HCT116 (cell line): ENCODE data around the gene ACY1. TPM values are rescaled to one million over a fixed set of nuclear protein-coding genes. Genes with fewer than 3 reads are reported as not detected.
"Not testable (repeated sequence)": the region's sequence is repeated elsewhere in the genome, so short reads cannot be mapped to it uniquely, and the experiment has no call there.

Experiments
- ATAC-seq: fragments of 200-7000 bp; cut with Tn5 transposase; 2 replicates; pipeline ENCODE4 v1.9.1; 2020; ENCODE audit warnings: mild to moderate bottlenecking, moderate library complexity
- BruUV-seq: library from RNA; stranded (reverse); fragments of 400-500 nt; replicated peaks from 2 replicates; lab custom pipeline; 2021; lab: Mats Ljungman, UMichigan
- CTCF ChIA-PET: fragments of 300-600 bp; sonication (Branson Sonifier 250); formaldehyde crosslinking; loops from one replicate; lab custom pipeline; 2021; ENCODE audit warnings: antibody characterized with exemption; lab: Charles Lee
- POLR2A ChIA-PET: fragments of 300-600, 350-600 bp; sonication (Branson Sonifier 250); formaldehyde crosslinking; loops from one replicate; lab custom pipeline; 2021; ENCODE audit warnings: antibody characterized with exemption; lab: Charles Lee
- RAD21 ChIA-PET, 2 experiments: fragments of 300-600 bp; sonication (Branson Sonifier 250); formaldehyde crosslinking; loops; one replicate each; lab custom pipeline; 2023; ENCODE audit warnings: low total read pairs in 2 of 2; ENCODE audit not compliant: uncharacterized antibody in 2 of 2, unreplicated experiment in 2 of 2, low non-redundant PET in 1 of 2; lab: Charles Lee
- DNase-seq: peaks from one replicate; pipeline ENCODE4 v3.0.0-alpha.2; 2010; ENCODE audit warnings: low read depth, low spot score
- H2AFZ ChIP-seq: fragments of 200-600 bp; shearing (Covaris generic), sonication (generic); 2 replicates; pipeline ENCODE4 v1.6.1; 2017; ENCODE audit warnings: low read depth, mixed run types, mixed read lengths, antibody characterized with exemption, low read length; ENCODE audit not compliant: poor library complexity, severe bottlenecking
- H3K27ac ChIP-seq: 2 replicates; pipeline ENCODE4 v1.5.1; 2012; ENCODE audit warnings: low read depth, low read length
- H3K27me3 ChIP-seq: fragments of 200-600 bp; sonication (generic); 2 replicates; pipeline ENCODE4 v1.6.1; 2016; ENCODE audit warnings: mixed run types, low read length, mixed read lengths; ENCODE audit not compliant: insufficient read depth
- H3K36me3 ChIP-seq, 2 experiments: fragments of 200-500 bp in 1 of 2; fragments of 200-600 bp in 1 of 2; sonication (Bioruptor generic) in 1 of 2; sonication (generic) in 1 of 2; 2 replicates each; pipeline versions ENCODE4 v1.5.1 to v1.6.1; 2014 to 2016; ENCODE audit warnings: low read length in 2 of 2, inconsistent platforms in 1 of 2, mixed read lengths in 1 of 2, mixed run types in 1 of 2; ENCODE audit not compliant: insufficient read depth in 2 of 2, control insufficient read depth in 1 of 2
- H3K4me1 ChIP-seq, 2 experiments: fragments of 200-600 bp in 1 of 2; sonication (generic) in 1 of 2; 2 replicates each; pipeline versions ENCODE4 v1.5.1 to v1.6.1; 2012 to 2017; ENCODE audit warnings: low read length in 2 of 2, inconsistent platforms in 1 of 2, mild to moderate bottlenecking in 1 of 2, mixed read lengths in 1 of 2, mixed run types in 1 of 2, moderate library complexity in 1 of 2; ENCODE audit not compliant: insufficient read depth in 2 of 2, control insufficient read depth in 1 of 2
- H3K4me2 ChIP-seq: fragments of 200-600 bp; sonication (generic); 2 replicates; pipeline ENCODE4 v1.6.1; 2017; ENCODE audit warnings: mixed run types, low read length, mixed read lengths
- H3K4me3 ChIP-seq, 2 experiments: fragments of 200-600 bp in 1 of 2; sonication (generic) in 1 of 2; replicated peaks in 1 of 2; 2 replicates each; pipeline ENCODE4 v1.5.1; 2011 to 2016; ENCODE audit warnings: low read length in 2 of 2, control low read depth in 1 of 2, low read depth in 1 of 2, mild to moderate bottlenecking in 1 of 2, mixed read lengths in 1 of 2, mixed run types in 1 of 2
- H3K79me2 ChIP-seq: fragments of 200-600 bp; sonication (generic); 2 replicates; pipeline ENCODE4 v1.6.1; 2017; ENCODE audit warnings: mild to moderate bottlenecking, mixed run types, low read length, moderate library complexity, mixed read lengths; ENCODE audit not compliant: insufficient read depth
- H3K9ac ChIP-seq: fragments of 200-600 bp; sonication (generic); 2 replicates; pipeline ENCODE4 v1.6.1; 2016; ENCODE audit warnings: low read length, mixed read lengths
- H3K9me2 ChIP-seq: fragments of 200-600 bp; sonication (generic), shearing (Covaris generic); 2 replicates; pipeline ENCODE4 v1.6.1; 2017; ENCODE audit warnings: mixed run types, mild to moderate bottlenecking, moderate library complexity; ENCODE audit not compliant: insufficient read depth
- H3K9me3 ChIP-seq, 2 experiments: fragments of 200-500 bp in 1 of 2; fragments of 200-600 bp in 1 of 2; sonication (Bioruptor generic) in 1 of 2; sonication (generic) in 1 of 2; 2 replicates each; pipeline ENCODE4 v1.6.1; 2014 to 2017; ENCODE audit warnings: low read length in 2 of 2, mixed read lengths in 2 of 2, inconsistent platforms in 1 of 2, low read depth in 1 of 2, mild to moderate bottlenecking in 1 of 2, mixed run types in 1 of 2, moderate library complexity in 1 of 2; ENCODE audit not compliant: control insufficient read depth in 1 of 2, insufficient read depth in 1 of 2
- H4K20me1 ChIP-seq: fragments of 200-600 bp; sonication (generic), shearing (Covaris generic); 2 replicates; pipeline ENCODE4 v1.6.1; 2017; ENCODE audit warnings: mixed run types, mild to moderate bottlenecking, moderate library complexity; ENCODE audit not compliant: insufficient read depth
- POLR2A ChIP-seq: IDR thresholded peaks from 2 replicates; pipeline ENCODE4 v1.7.0; 2011; ENCODE audit warnings: borderline replicate concordance; ENCODE audit not compliant: insufficient read depth, insufficient read length; ENCODE audit errors: extremely low read depth
- POLR2AphosphoS5 ChIP-seq: IDR thresholded peaks from 2 replicates; pipeline ENCODE4 v1.6.1; 2011; ENCODE audit warnings: mild to moderate bottlenecking, low read depth, low read length, moderate library complexity
- TCF7L2 ChIP-seq: IDR thresholded peaks from 2 replicates; pipeline ENCODE4 v1.7.0; 2011; ENCODE audit warnings: borderline replicate concordance, inconsistent platforms; ENCODE audit not compliant: insufficient read depth, insufficient read length; ENCODE audit errors: extremely low read depth
- intact Hi-C: fragments of 100-400 bp; cut with micrococcal nuclease; formaldehyde crosslinking; loops from 2 replicates; pipeline ENCODE4 v1.10.0; 2022
- total RNA-seq: library from RNA; stranded (reverse); gene quantifications from one replicate; pipeline ENCODE4 v1.2.1, GENCODE V29; 2021; ENCODE audit not compliant: unreplicated experiment

Gene ACY1
- total RNA-seq, 1 experiment from 2014 or later: 73.2 TPM

DNA sequence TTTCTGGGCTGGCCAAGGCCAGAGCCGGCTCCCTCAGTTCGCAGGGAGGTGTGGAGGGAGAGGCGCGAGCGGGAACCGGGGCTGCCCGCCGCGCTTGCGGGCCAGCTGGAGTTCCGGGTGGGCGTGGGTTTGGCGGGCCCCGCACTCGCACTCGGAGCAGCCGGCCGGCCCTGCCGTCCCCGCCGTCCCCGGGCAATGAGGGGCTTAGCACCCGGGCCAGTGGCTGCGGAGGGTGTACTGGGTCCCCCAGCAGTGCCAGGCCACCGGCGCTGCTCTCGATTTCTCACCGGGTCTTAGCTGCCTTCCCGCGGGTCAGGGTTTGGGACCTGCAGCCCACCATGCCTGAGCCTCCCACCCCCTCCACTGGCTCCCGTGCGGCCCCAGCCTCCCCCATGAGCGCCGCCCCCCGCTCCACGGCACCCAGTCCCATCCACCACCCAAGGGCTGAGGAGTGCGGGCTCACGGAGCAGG lies 7.2 kb downstream of the ACY1 start:
- ChIA-PET CTCF (interaction anchor here (0.8 to 1.3 kb wide), 2 partner anchors 8 to 15 kb away, joined by 3 to 8 read pairs; partner anchors contain the start of genes ABHD14A and ACY1), POLR2A (interaction anchor here (0.6 to 5.1 kb wide), 9 partner anchors 8 to 424 kb away, joined by 3 to 47 read pairs (median 4); partner anchors contain the start of genes ABHD14B, ACY1, PARP3 and PCBP4)
- H3K9me2 ChIP-seq, H3K9me3 ChIP-seq, RAD21 ChIA-PET, H3K9ac ChIP-seq, H3K27me3 ChIP-seq, ATAC-seq, BruUV-seq, intact Hi-C loops, H2AFZ ChIP-seq, H4K20me1 ChIP-seq, H3K4me3 ChIP-seq, H3K4me2 ChIP-seq, DNase-seq: not testable (repeated sequence)
- H3K79me2 ChIP-seq: peaks cover 27% of the 10 kb centered on the region
- H3K36me3 ChIP-seq: peaks cover 15 to 29% of the 10 kb centered on the region in 2 experiments
- H3K27ac ChIP-seq: peak overlapping the region; percentile 26; the same call in 1 of the 2 replicates
- peaks cover 7 to 42% of the 10 kb centered on the region in 2 experiments for H3K4me1 ChIP-seq

GRCh38 chr3:51992017-51992682 lies 8.8 kb downstream of the ACY1 start:
- ATAC-seq (0 out of 2 replicates have a peak, but pooled peaks have one; percentile 3), DNase-seq (no peak)
- ChIA-PET CTCF (interaction anchor here (1.0 kb wide), 1 partner anchor 10 kb away, joined by 3 read pairs; no protein-coding TSS in a partner anchor), POLR2A (interaction anchor here (0.7 to 5.1 kb wide), 8 partner anchors 9 to 288 kb away, joined by 3 to 47 read pairs (median 3); partner anchors contain the start of genes ABHD14B, ACY1, PARP3 and RRP9), RAD21 (no interaction called here)
- Histone ChIP-seq H2AFZ (no peak overlapping the region), H3K4me3 (no peak overlapping the region), H3K9me3 (no peaks in the 10 kb centered on the region), H3K79me2 (peaks cover 30% of the 10 kb centered on the region), H3K4me2 (peak overlapping the region; percentile 4; the same call in 1 of the 2 replicates), H3K36me3 (peaks cover 15 to 29% of the 10 kb centered on the region in 2 experiments), H3K9ac (no peak overlapping the region), H3K9me2 (no peaks in the 10 kb centered on the region), H3K27me3 (no peaks in the 10 kb centered on the region), H3K27ac (peak overlapping the region; percentile 53), H3K4me1 (peaks cover 7 to 34% of the 10 kb centered on the region in 2 experiments), H4K20me1 (no peaks in the 10 kb centered on the region; the same call in 1 of the 2 replicates)
- intact Hi-C loops: no loop called here
- BruUV-seq: TSS peak; percentile 64
- TF ChIP-seq POLR2AphosphoS5 (peak; percentile 70), TCF7L2 (no peak), POLR2A (peak; percentile 61)

- Histone ChIP-seq H3K27ac (peak overlapping the region; percentile 16; the same call in 1 of the 2 replicates), H3K79me2 (peaks cover 30% of the 10 kb centered on the region), H3K36me3 (peaks cover 15 to 29% of the 10 kb centered on the region in 2 experiments), H3K4me1 (peaks cover 13 to 44% of the 10 kb centered on the region in 2 experiments)
- H3K9ac ChIP-seq, DNase-seq, CTCF ChIA-PET, H4K20me1 ChIP-seq, H3K27me3 ChIP-seq, RAD21 ChIA-PET, H3K9me3 ChIP-seq, H3K4me2 ChIP-seq, H2AFZ ChIP-seq, H3K9me2 ChIP-seq, ATAC-seq, H3K4me3 ChIP-seq, BruUV-seq, intact Hi-C loops: not testable (repeated sequence)
- POLR2A ChIA-PET: interaction anchor here (3.5 to 5.1 kb wide), 2 partner anchors 11 to 51 kb away, joined by 31 to 47 read pairs; partner anchors contain the start of genes ACY1, PARP3 and RRP9
These were observed 10.3 kb downstream of the ACY1 start for GRCh38 chr3:51993657-51994056.
